Right cardiac atrium (tissue), 5 donors: ENCODE data around the gene ATP13A2. TPM values are rescaled to one million over a fixed set of nuclear protein-coding genes. Genes with fewer than 3 reads are reported as not detected.

ENCODE experiments used
- ATAC-seq, 2 donors: fragments of 200-7000 bp; cut with Tn5 transposase; one replicate each; pipeline versions ENCODE4 v1.8.0 to v1.9.1; 2020; ENCODE audit warnings: moderate library complexity in 2 of 2, mild to moderate bottlenecking in 1 of 2
- DNase-seq, 3 donors: peaks; one replicate each; pipeline ENCODE4 v3.0.0-alpha.2; 2020
- H3K27ac ChIP-seq: one replicate; pipeline ENCODE4 v1.5.1; 2013; ENCODE audit warnings: mild to moderate bottlenecking, low read length, control low read depth, moderate library complexity
- H3K27me3 ChIP-seq: one replicate; pipeline ENCODE4 v1.6.1; 2013; ENCODE audit not compliant: control insufficient read depth, insufficient read depth
- H3K4me1 ChIP-seq: one replicate; pipeline ENCODE4 v1.6.1; 2013; ENCODE audit warnings: low read length; ENCODE audit not compliant: control insufficient read depth, insufficient read depth
- H3K4me3 ChIP-seq: one replicate; pipeline ENCODE4 v1.5.1; 2013; ENCODE audit warnings: low read length, control low read depth
- H3K9me3 ChIP-seq: one replicate; pipeline ENCODE4 v1.6.1; 2013; ENCODE audit warnings: low read length; ENCODE audit not compliant: control insufficient read depth
- WGBS: extraction: QIAGEN DNeasy Blood & Tissue Kit; methylation state at CpG from one replicate; pipeline ENCODE4 v1.1.7; 2013; 5-methylcytosine and 5-hydroxymethylcytosine counted together
- intact Hi-C, 4 donors: fragments of 100-400 bp; cut with DNase I; formaldehyde crosslinking; loops; one replicate each; pipeline versions ENCODE4 v1.11.0 to v1.14.0; 2022 to 2023
- long read RNA-seq, 4 donors: library from polyadenylated mRNA; unstranded; transcript quantifications; one replicate each; pipeline ENCODE4 v2.0.0, GENCODE V29; 2020 to 2021
- polyA plus RNA-seq: library from polyadenylated mRNA; stranded (reverse); fragments of 200-250 nt; gene quantifications from one replicate; pipeline ENCODE4 v1.2.3, GENCODE V29; 2013
- total RNA-seq, 4 donors: library from RNA; stranded (reverse); fragmentation: NEBNext Ultra II Directional; extraction: Animal tissue kit (Norgen Biotek cat#: 25700); gene quantifications; one replicate each; pipeline ENCODE4 v1.2.1, GENCODE V29; 2021
- donor health status: healthy with polysubstance abuse.
- donor health status: DM: no; HTN: yes; CAD: no.
- donor health status: DM: no; HTN: no; CAD: no.
- donor health status: DM: no; HTN: yes; CAD: no; lungs with severe emphysema.
- donor health status: DM: yes; HTN: yes; CAD: no.

ATP13A2 gene
- total RNA-seq, result 10 to 100 TPM; 12.9 to 15.1 (median 14.3) TPM
- polyA plus RNA-seq, result 10.3 TPM
- long read RNA-seq, donor 1, partial matches to known transcripts, result 15 of 27 reads
- long read RNA-seq, donor 1, other reads (novel, unspliced or antisense), result 8 of 27 reads
- long read RNA-seq, donor 2, transcript ATP13A2-203 (29 exons, 3,981 nt), result major isoform, 11 of 41 reads
- long read RNA-seq, donor 2, partial matches to known transcripts, result 7 of 41 reads
- long read RNA-seq, donor 2, other reads (novel, unspliced or antisense), result 19 of 41 reads
- long read RNA-seq, donor 3, partial matches to known transcripts, result 16 of 20 reads
- long read RNA-seq, donor 3, other reads (novel, unspliced or antisense), result 4 of 20 reads
- long read RNA-seq, donor 4, partial matches to known transcripts, result 7 of 17 reads
- long read RNA-seq, donor 4, other reads (novel, unspliced or antisense), result 7 of 17 reads

- no peaks in the 10 kb centered on the region for H3K9me3 ChIP-seq
- ATAC-seq (peak; percentile 91 to 95), DNase-seq (peak; percentile 77 to 94 (median 92))
- H3K4me1 ChIP-seq, result no peaks in the 10 kb centered on the region
- H3K27ac ChIP-seq, result no peak within 1 kb of the TSS
- intact Hi-C loops, result loop anchor here in 1 of 4 donors (5.0 kb wide), 1 partner anchor 44 kb away; no protein-coding TSS in a partner anchor
- no peaks in the 10 kb centered on the region for H3K27me3 ChIP-seq
- H3K4me3 ChIP-seq, result peak within 1 kb of the TSS; percentile 83
- 1% methylated on average over 94 of the region's 94 CpGs for WGBS
These were observed at the start of gene ATP13A2 for GRCh38 chr1:17011439-17012307. ATP13A2 (minus strand) TSS chr1:17011928; CDS start chr1:17011738, 190 bp downstream.

GRCh38 chr1:17061486-17061885 is 49.8 kb upstream of the ATP13A2 start:
- intact Hi-C loops, result loop anchor here in 3 of 4 donors (5.0 kb wide), 1 partner anchor 176 kb away; no protein-coding TSS in a partner anchor
- DNase-seq (no peak), ATAC-seq (no peak)
- H3K4me1 ChIP-seq, result no peaks in the 10 kb centered on the region
- no peak overlapping the region for H3K4me3 ChIP-seq
- no peaks in the 10 kb centered on the region for H3K27me3 ChIP-seq
- WGBS, result 70% methylated on average over 3 of the region's 3 CpGs
- no peaks in the 10 kb centered on the region for H3K9me3 ChIP-seq
- no peak overlapping the region for H3K27ac ChIP-seq

- H3K27ac ChIP-seq, result no peak overlapping the region
- no peak overlapping the region for H3K4me3 ChIP-seq
- 42% methylated on average over 11 of the region's 11 CpGs for WGBS
- ATAC-seq (no peak), DNase-seq (no peak)
- H3K4me1 ChIP-seq, result no peaks in the 10 kb centered on the region
- H3K9me3 ChIP-seq, result no peaks in the 10 kb centered on the region
- H3K27me3 ChIP-seq, result no peaks in the 10 kb centered on the region
- intact Hi-C loops, result loop anchor here in 3 of 4 donors (5.0 kb wide), 1 partner anchor 177 kb away; no protein-coding TSS in a partner anchor
These were observed 48.6 kb upstream of the ATP13A2 start for GRCh38 chr1:17060306-17060749.

- Histone ChIP-seq H3K4me1 (no peaks in the 10 kb centered on the region), H3K9me3 (no peaks in the 10 kb centered on the region), H3K27ac (no peak overlapping the region), H3K27me3 (no peaks in the 10 kb centered on the region), H3K4me3 (no peak overlapping the region)
- ATAC-seq (peak; percentile 76 to 83), DNase-seq (peak; percentile 43 to 75 (median 72))
- WGBS, result 33% methylated on average over 12 of the region's 12 CpGs
- intact Hi-C loops, result loop anchor here in 3 of 4 donors (5.0 kb wide), 1 partner anchor 178 kb away; no protein-coding TSS in a partner anchor
These were observed 47.9 kb upstream of the ATP13A2 start for GRCh38 chr1:17059391-17060305.

- ATAC-seq (no peak), DNase-seq (no peak)
- no peaks in the 10 kb centered on the region for H3K27me3 ChIP-seq
- intact Hi-C loops, result no loop called here
- H3K9me3 ChIP-seq, result no peaks in the 10 kb centered on the region
- H3K4me1 ChIP-seq, result no peaks in the 10 kb centered on the region
- no peak overlapping the region for H3K27ac ChIP-seq
- no peak overlapping the region for H3K4me3 ChIP-seq
- WGBS, result 80% methylated on average over 4 of the region's 4 CpGs
These were observed 44.8 kb upstream of the ATP13A2 start for GRCh38 chr1:17056551-17056950.

- intact Hi-C loops, result no loop called here
- no peak for ATAC-seq
These were observed 44.1 kb upstream of the ATP13A2 start for GRCh38 chr1:17055801-17056200.

GRCh38 chr1:17053685-17054410 is 42.1 kb upstream of the ATP13A2 start, which contains the start of gene SDHB:
SDHB (minus strand) TSS chr1:17054032; CDS start chr1:17054019, 13 bp downstream.
- Histone ChIP-seq H3K4me1 (no peaks in the 10 kb centered on the region), H3K27me3 (no peaks in the 10 kb centered on the region), H3K27ac (peak within 1 kb of the TSS; percentile 96), H3K9me3 (no peaks in the 10 kb centered on the region), H3K4me3 (peak within 1 kb of the TSS; percentile 84)
- under 1% methylated on average over 44 of the region's 44 CpGs for WGBS
- DNase-seq (peak; percentile 98 to 99 (median 99)), ATAC-seq (peak; percentile 99)
- intact Hi-C loops, result loop anchor here in 1 of 4 donors (5.0 kb wide), 1 partner anchor 37 kb away; no protein-coding TSS in a partner anchor

More at GRCh38 chr1:17055801-17056200, 44.1 kb upstream of the ATP13A2 start:
- no peak for DNase-seq
- Histone ChIP-seq H3K27ac (no peak overlapping the region), H3K4me3 (no peak overlapping the region), H3K4me1 (no peaks in the 10 kb centered on the region), H3K9me3 (no peaks in the 10 kb centered on the region), H3K27me3 (no peaks in the 10 kb centered on the region)
- WGBS, result 92% methylated on average over 7 of the region's 7 CpGs

GRCh38 chr1:17053086-17053684 is 41.5 kb upstream of the ATP13A2 start:
- Histone ChIP-seq H3K9me3 (no peaks in the 10 kb centered on the region), H3K27ac (peak overlapping the region; percentile 96), H3K4me3 (peak overlapping the region; percentile 84), H3K27me3 (no peaks in the 10 kb centered on the region), H3K4me1 (no peaks in the 10 kb centered on the region)
- 6% methylated on average over 12 of the region's 12 CpGs for WGBS
- intact Hi-C loops, result loop anchor here in 1 of 4 donors (5.0 kb wide), 1 partner anchor 36 kb away; no protein-coding TSS in a partner anchor
- DNase-seq (peak in 1 of 3 donors; percentile 41), ATAC-seq (no peak)

- no peak for ATAC-seq
- H3K4me1 ChIP-seq, result no peaks in the 10 kb centered on the region
- intact Hi-C loops, result loop anchor here in 1 of 4 donors (5.0 kb wide), 1 partner anchor 35 kb away; no protein-coding TSS in a partner anchor
These were observed 40.9 kb upstream of the ATP13A2 start for GRCh38 chr1:17052641-17053040.

More at GRCh38 chr1:17052641-17053040, 40.9 kb upstream of the ATP13A2 start:
- no peak for DNase-seq
- H3K27me3 ChIP-seq, result no peaks in the 10 kb centered on the region
- no peak overlapping the region for H3K27ac ChIP-seq
- no peaks in the 10 kb centered on the region for H3K9me3 ChIP-seq
- H3K4me3 ChIP-seq, result peak overlapping the region; percentile 84
